ENCODE data around the gene SLC12A6.

SLC12A6 gene

GRCh38 chr15:34311563-34311962, 26.0 kb downstream of the SLC12A6 start:
- TF ChIP-seq, protein P1, sequence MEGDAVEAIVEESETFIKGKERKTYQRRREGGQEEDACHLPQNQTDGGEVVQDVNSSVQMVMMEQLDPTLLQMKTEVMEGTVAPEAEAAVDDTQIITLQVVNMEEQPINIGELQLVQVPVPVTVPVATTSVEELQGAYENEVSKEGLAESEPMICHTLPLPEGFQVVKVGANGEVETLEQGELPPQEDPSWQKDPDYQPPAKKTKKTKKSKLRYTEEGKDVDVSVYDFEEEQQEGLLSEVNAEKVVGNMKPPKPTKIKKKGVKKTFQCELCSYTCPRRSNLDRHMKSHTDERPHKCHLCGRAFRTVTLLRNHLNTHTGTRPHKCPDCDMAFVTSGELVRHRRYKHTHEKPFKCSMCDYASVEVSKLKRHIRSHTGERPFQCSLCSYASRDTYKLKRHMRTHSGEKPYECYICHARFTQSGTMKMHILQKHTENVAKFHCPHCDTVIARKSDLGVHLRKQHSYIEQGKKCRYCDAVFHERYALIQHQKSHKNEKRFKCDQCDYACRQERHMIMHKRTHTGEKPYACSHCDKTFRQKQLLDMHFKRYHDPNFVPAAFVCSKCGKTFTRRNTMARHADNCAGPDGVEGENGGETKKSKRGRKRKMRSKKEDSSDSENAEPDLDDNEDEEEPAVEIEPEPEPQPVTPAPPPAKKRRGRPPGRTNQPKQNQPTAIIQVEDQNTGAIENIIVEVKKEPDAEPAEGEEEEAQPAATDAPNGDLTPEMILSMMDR (IDR thresholded peaks at IDR 0.05): no peak

DNA sequence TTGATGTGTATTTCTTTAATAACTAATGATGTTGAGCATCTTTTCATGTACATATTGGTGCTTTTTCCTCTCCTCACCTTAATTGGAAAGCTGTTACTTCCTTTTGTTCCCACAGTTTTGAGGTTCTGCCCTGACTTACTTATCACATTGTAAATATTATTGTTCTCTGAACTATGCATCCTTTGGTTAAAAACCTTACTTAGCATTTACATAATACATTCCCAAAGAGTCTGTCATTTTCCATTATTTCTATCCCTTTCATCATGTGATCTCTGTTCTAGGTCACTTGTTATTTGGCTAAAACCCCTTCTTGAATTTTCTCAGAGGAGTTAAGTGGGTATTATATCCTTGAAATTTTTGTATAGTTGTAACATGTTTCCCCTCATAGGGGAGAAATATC, 33.0 kb downstream of the SLC12A6 start:
- TF ChIP-seq, protein P1 (IDR thresholded peaks at IDR 0.05): no peak

DNA sequence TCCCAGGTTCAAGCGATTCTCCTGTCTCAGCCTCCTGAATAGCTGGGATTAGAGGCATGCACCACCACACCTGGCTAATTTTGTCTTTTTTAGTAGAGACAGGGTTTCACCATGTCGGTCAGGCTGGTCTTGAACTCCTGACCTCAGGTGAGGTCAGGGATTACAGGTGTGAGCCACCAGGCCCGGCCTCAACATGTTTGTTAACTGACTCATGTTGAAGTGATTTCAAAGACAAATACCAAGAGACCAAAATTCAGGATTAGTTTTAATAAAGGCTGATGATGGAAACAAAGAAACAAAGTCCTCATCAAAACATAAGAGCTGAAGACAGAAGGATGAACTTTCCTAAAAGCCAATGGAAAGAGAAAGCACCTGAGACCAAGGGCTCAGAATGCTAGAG, 36.5 kb downstream of the SLC12A6 start:
- TF ChIP-seq, protein P1 (IDR thresholded peaks at IDR 0.05): no peak

GRCh38 chr15:34297059-34297458, 40.5 kb downstream of the SLC12A6 start:
- TF ChIP-seq, protein P1 (IDR thresholded peaks at IDR 0.05): no peak

- TF ChIP-seq, protein P1 (IDR thresholded peaks at IDR 0.05): no peak
Measured at GRCh38 chr15:34292621-34293020, 45.0 kb downstream of the SLC12A6 start.

DNA sequence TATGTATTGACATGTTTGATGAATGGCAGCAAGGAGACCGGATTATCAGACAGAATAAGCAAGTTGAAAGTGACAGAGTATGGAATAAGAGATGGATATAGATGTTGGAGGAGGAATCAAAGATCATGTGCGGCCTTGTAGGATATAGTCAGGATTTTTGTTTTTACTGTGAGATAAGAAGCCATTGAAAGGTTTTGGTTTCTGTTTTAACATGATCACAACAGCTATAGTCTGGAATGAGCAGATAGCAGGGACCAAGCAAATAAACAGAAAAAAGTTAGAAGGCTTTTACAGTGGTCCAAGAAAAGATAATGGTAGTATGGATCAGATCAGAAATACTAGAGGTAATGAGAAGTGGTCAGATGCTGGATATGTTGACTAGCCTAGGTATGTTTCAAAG, 52.6 kb downstream of the SLC12A6 start:
- TF ChIP-seq, protein P1 (IDR thresholded peaks at IDR 0.05): no peak

DNA sequence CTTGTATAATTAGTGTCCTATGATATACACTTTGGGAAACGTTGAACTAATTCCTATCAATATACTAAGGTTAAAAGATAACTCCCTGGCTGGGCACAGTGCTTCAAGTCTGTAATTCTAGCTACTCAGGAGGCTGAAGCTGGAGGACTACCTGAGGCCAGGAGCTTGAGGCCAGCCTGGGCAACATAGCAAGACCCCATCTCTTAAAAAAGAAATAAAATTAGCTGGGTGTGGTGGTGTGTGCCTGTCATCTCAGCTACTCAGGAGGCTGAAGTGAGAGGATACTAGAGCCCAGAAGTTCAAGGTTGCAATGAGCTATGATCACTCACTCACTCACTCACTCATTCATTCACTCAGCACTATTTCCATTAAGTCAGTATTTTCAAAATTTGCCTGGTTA, 55.2 kb downstream of the SLC12A6 start:
- TF ChIP-seq, protein P1 (IDR thresholded peaks at IDR 0.05): no peak

DNA sequence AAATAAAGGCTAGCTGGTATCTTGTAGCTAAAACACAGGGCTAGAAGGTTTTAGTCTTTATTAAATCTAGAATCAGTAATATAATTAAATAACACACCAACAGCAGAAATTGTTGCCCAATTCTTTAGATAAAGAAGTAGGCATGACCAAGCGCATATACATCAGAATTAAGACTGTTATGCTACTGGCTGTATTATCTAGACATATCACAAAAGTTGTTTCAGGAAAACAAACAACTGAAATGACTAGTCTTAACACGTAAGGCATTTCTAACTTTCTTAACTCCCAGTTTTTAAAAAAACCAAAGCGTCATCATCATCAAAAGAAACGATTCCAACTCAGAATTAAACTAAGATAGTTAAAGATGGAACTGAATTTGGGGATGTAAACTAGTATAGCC, 57.4 kb downstream of the SLC12A6 start:
- TF ChIP-seq, protein P1 (IDR thresholded peaks at IDR 0.05): no peak
